DMS114 treated with DMSO at 0.1 percent for 48 hours (cell line): ENCODE results near the gene IQCH.
"Not testable (repeated sequence)": the region's sequence is repeated elsewhere in the genome, so short reads cannot be mapped to it uniquely, and the experiment has no call there.

Source experiments
- DNase-seq: peaks from one replicate; lab custom pipeline; 2025; ENCODE audit not compliant: unreplicated experiment; lab: John Stamatoyannopoulos, UW

The IQCH gene

DNA sequence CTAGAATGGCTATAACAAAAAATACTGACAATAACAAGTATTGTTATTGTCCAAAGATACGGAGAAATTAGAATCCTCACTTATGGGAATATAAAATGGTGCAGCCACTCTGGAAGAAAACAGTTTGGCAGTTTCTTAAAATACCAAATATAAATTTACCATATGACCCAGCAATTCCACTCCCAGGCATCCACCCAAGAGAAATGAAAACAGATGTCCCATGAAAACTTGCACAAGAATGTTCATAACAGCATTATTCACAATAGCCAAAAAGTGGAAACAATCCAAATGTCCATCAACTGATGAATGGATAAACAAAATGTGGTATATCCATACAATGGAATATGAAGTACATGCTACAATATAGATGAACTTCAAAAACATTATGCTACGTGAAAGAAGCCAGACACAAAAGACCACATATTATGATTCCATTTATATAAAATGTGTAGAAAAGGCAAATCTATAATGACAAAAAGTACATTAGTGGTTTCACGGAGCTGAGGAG is 9.6 kb upstream of the IQCH start:
- no peak for DNase-seq

DNA sequence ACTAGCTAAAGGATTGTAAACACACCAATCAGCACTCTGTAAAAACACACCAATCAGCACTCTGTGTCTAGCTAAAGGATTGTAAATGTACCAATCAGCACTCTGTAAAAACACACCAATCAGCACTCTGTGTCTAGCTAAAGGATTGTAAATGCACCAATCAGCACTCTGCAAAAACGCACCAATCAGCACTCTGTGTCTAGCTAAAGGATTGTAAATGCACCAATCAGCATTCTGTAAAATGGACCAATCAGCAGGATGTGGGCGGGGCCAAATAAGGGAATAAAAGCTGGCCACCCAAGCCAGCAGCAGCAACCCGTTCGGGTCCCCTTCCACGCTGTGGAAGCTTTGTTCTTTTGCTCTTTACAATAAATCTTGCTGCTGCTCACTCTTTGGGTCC is 8.0 kb upstream of the IQCH start:
- not testable (repeated sequence) for DNase-seq

- DNase-seq: no peak
Measured at GRCh38 chr15:67248011-67248505, 6.5 kb upstream of the IQCH start.

GRCh38 chr15:67249830-67250229 is 4.8 kb upstream of the IQCH start:
- no peak for DNase-seq

GRCh38 chr15:67251318-67251717 is 3.3 kb upstream of the IQCH start:
- DNase-seq: no peak

- no peak for DNase-seq
Measured at GRCh38 chr15:67253101-67253500, 1.5 kb upstream of the IQCH start.

GRCh38 chr15:67253549-67254237 is 893 bp upstream of the IQCH start:
- DNase-seq: no peak

DNA sequence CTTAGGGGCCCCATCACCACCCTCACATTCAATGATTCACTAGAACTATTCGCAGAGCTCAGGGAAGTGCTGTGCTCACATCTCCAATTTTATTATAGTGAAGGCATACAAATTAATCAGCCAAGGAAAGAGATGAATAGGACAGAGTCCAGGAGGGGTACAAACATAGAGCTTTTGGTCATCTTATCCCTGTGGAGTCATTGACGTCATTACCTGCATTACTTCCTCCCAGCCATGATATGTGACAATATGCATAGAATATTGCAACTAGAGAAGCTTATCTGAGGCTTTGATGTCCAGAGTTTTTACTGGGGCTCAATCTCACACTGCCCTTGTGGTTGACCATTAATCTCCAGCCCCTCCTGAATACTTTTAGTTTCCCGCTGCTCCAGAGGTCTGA is 1.5 kb downstream of the IQCH start:
- no peak for DNase-seq

- not testable (repeated sequence) for DNase-seq
Measured at GRCh38 chr15:67258412-67258811, 3.8 kb downstream of the IQCH start.

DNA sequence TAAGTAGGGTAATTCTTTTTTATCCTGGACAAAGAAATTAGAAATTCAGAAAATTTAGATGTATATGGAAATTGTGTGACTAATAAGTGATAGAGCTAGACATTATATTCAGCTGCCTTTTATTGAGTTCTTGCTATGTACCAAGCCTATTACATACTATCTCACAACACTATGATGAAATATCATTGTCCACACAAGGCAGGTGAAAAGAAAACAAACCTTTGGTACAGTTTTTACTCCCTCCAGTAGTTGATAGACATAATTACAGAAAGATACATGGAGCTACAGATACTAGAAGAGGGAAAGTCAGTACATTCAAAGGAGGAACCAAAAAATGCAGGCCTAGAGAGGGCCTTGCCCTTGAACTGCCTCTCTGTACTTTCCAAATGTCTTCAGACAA is 4.8 kb downstream of the IQCH start:
- no peak for DNase-seq

- no peak for DNase-seq
Measured at GRCh38 chr15:67259806-67260205, 5.2 kb downstream of the IQCH start.

DNA sequence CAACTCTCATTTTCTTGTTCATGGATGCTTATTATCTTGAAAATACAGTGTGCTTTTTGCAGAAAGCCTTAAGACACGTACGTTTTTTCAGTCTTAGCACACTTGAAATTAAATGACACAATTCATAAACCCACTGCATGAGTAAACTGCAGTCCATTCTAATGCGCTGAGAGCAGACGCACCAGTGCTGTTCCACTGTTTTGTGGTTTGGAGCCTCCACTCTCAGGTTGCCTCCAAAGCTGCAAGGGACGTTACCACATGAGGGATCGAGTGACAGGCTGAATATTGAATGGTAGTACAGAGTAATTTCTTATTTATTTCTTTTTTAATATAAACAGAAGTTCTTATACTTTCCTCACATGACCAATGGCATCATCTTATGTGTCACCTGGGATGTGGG is 12.3 kb downstream of the IQCH start:
- no peak for DNase-seq

- no peak for DNase-seq
Measured at GRCh38 chr15:67267440-67267839, 12.9 kb downstream of the IQCH start.

DNA sequence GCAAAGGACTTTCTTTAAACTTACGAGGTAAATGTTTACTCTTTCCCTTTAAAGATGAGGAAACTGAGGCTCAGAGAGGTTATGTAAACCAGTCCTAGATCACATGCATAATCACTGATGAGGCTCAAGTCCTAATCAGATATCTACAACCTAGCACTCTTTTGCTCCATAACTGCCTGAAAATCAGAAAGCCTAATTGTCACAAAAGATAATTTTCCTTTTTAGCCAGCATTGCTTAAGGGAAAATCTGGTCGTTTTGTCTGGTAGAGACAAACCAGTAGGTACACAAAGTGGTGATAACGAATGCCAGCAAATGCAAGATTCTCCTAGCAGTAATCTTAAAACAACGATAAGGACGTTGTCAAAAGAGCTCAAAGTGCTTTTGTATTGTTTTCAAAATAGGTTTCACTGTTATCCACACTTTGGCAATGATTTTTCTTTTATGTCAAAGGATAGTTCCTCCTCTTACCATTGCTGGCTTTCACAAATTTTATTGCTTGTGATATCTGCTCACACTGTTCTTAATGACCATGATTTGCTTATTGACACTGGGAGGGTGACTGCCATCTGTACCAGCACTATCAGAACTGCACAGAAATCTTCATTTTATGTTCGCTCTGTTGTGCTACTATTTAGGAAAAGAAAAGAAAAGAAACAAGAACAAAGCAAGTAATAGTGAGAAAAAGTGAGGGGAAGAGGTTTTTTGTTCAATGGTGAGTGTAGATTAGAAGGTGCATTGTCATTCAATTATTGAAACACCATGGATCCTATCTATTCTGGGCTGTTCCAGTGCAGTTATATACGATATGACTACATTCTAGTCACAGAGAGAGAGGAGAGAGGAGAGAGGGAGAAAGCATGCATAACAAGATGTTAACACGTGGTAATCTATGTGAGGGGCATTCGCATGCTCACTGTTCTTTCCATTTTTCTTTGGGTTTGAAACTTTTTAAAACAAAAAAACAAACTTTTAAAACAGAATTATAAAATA is 13.7 kb downstream of the IQCH start:
- DNase-seq: no peak

DNA sequence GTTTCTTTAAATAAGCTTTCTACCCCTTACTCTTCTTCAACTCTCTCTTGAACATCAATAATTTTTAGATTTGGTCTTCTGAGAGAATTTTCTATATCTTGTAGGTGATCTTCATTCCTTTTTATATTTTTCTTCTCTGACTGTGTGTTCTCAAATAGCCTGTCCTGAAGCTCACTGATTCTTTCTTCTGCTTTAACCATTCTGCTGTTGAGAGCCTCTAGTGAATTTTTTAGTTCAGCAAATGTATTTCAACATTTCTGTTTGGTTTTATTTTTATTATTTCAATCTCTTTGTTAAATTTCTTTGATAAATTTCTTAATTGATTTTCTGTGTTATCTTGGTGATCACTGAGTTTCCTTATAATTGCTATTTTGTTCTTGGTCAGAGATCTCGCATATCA is 19.6 kb downstream of the IQCH start:
- DNase-seq: no peak

DNA sequence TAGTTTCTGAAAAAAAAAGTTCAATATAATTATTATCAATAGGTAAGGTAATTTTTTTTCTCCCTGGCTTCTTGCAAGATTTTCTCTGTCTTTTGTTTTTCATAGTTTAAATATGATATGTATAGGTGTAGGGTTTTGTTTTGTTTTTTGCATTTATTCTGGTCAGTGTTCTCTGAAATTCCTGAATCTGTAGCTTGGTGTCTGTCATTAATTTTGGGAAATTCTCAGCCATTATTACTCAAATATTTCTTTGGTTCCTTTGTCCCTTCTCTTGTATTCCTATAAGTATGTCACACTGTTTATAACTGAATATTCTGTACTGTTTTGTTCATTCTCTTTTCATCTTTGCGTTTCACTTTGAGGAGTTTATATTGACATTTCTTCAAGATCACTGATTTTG is 22.1 kb downstream of the IQCH start:
- no peak for DNase-seq

- DNase-seq: no peak
Measured at GRCh38 chr15:67280217-67280616, 25.6 kb downstream of the IQCH start.

DNA sequence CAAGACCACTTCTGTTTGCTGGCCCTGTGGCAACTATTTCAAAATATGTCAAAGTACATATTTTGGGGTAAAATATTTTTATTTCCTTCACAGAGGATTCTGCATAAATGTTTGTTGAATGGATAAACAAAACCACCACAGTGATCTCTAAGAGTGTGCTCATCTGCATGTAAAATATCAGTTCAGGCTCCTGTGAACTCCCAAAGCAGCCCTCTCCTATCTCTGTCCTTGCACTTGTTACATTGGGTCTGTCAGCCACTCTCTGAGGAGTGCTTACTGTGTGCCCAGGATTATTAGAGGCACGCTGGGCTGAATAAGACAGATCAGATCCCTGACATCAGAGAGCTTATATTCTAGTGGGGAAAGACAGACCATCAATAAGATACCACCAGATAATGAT is 27.1 kb downstream of the IQCH start:
- no peak for DNase-seq

- not testable (repeated sequence) for DNase-seq
Measured at GRCh38 chr15:67285625-67286024, 31.0 kb downstream of the IQCH start.

DNA sequence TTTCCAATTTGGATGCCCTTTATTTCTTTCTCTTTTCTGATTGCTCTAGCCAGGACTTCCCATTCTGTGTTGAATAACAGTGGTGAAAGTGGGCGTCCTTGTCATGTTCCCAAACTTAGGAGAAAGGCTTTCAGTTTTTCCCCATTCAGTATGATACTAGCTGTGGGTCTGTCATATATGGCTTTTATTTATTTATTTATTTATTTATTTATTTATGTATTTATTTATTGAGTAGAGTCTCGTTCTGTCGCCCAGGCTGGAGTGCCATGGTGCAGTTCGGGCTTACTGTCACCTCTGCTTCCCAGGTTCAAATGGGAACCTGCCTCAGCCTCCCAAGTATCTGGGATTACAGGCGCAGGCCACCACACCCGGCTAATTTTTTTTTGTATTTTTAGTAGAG is 31.8 kb downstream of the IQCH start:
- not testable (repeated sequence) for DNase-seq

GRCh38 chr15:67290319-67290718 is 35.7 kb downstream of the IQCH start:
- DNase-seq: no peak

DNA sequence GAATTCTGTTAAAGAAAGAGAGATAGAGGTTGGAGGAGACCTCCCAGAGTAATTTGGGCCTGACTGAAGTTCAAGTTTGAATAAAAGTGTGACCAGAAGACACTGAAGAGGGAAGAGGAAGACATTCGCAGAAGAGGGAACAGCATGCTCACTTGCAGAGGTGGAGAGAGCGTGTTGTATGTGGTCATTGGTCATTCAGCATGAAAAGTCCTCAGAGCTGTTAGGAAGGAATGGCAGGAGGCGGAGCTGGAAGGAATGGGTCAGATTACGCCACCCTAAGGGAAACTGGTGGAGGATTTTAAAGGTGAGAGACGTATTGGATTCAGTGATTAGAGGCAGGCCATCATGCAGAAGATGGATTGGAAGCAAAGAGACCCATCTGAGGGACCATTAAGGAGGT is 41.6 kb downstream of the IQCH start:
- no peak for DNase-seq
